Measurements from ENCODE around the gene LRTM2. TPM values are rescaled to one million over a fixed set of nuclear protein-coding genes. Genes with fewer than 3 reads are reported as not detected.

The LRTM2 gene
- total and polyA plus RNA-seq, 9 of the 15 experiments (the other 6 are each of a cell fraction or from before 2014, with no cell fraction given) = 0.09 TPM; not detected in 8

DNA sequence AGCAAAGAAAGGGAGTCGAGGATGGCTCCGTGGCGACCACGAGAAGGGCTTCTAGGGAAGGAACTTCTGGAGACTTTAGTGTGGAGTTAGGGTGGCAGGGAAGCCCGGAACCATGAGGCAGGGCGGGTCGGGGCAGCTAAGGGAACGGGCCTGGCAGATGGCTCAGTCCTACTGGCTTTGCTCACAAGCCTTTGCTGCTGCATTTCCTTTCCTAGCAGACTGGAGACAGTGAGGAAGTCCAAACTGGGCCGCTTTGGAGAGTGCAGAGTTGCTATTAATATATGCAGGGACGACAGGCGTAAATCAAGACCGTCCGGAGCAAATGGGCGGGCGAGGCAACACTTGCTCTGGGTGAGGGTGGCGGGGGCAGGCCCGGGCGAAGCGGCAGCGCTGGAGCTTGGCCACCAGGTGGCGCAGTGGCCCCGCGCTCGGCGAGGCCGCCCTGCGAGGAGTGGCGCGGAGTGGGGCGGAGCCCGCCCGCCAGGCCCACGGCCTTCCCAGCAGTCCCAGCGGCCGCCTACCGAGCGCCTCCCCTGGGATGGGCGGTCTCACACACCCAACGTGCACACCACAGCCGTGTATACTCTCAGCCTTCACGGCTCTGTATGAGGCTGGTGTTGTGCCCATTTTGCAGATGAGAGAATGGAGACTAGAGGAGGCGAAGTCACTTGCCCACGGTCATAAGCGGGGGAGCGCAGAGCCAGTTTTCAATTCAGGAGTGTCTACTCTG is 24.4 kb upstream of the LRTM2 start (continued):
- TF ChIP-seq NR4A1 (CRISPR knock-in tag; IDR thresholded peaks at IDR 0.05) = no peak
- no peak for TF ChIP-seq NR4A1 (tag; IDR thresholded peaks at IDR 0.05)
- TF ChIP-seq BRF1 (IDR thresholded peaks at IDR 0.05; ENCODE audit: borderline replicate concordance, extremely low read depth, insufficient read length) = no peak
- no peak for TF ChIP-seq SAP30 (IDR thresholded peaks at IDR 0.05; ENCODE audit: borderline replicate concordance, insufficient read depth, low read depth, low read length, poor library complexity, severe bottlenecking)
- peak; percentile 73 for TF ChIP-seq ZNF143 (CRISPR knock-in tag; IDR thresholded peaks at IDR 0.05)
- TF ChIP-seq, protein P1, sequence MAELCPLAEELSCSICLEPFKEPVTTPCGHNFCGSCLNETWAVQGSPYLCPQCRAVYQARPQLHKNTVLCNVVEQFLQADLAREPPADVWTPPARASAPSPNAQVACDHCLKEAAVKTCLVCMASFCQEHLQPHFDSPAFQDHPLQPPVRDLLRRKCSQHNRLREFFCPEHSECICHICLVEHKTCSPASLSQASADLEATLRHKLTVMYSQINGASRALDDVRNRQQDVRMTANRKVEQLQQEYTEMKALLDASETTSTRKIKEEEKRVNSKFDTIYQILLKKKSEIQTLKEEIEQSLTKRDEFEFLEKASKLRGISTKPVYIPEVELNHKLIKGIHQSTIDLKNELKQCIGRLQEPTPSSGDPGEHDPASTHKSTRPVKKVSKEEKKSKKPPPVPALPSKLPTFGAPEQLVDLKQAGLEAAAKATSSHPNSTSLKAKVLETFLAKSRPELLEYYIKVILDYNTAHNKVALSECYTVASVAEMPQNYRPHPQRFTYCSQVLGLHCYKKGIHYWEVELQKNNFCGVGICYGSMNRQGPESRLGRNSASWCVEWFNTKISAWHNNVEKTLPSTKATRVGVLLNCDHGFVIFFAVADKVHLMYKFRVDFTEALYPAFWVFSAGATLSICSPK (IDR thresholded peaks at IDR 0.05; ENCODE audit: borderline replicate concordance) = no peak
- no peak for TF ChIP-seq ZNF197 (CRISPR knock-in tag; IDR thresholded peaks at IDR 0.05; ENCODE audit: low read depth)
- no peak for TF ChIP-seq SMAD3 (CRISPR knock-in tag; conservative IDR thresholded peaks at IDR 0.05)
- TF ChIP-seq KDM4B (IDR thresholded peaks at IDR 0.05; ENCODE audit: borderline replicate concordance in 2 of 2, low read depth in 1 of 2) = no peak
- TF ChIP-seq ZNF232 (CRISPR knock-in tag; IDR thresholded peaks at IDR 0.05) = no peak
- no peak for TF ChIP-seq FOXA3 (CRISPR knock-in tag; conservative IDR thresholded peaks at IDR 0.05 in 1 of 2, IDR thresholded peaks at IDR 0.05 in 1 of 2)
- TF ChIP-seq ZNF785 (CRISPR knock-in tag; IDR thresholded peaks at IDR 0.05) = no peak
- TF ChIP-seq KDM2B (CRISPR knock-in tag; IDR thresholded peaks at IDR 0.05) = no peak
- TF ChIP-seq FOXJ3 (CRISPR knock-in tag; IDR thresholded peaks at IDR 0.05) = no peak
- TF ChIP-seq, protein P2, sequence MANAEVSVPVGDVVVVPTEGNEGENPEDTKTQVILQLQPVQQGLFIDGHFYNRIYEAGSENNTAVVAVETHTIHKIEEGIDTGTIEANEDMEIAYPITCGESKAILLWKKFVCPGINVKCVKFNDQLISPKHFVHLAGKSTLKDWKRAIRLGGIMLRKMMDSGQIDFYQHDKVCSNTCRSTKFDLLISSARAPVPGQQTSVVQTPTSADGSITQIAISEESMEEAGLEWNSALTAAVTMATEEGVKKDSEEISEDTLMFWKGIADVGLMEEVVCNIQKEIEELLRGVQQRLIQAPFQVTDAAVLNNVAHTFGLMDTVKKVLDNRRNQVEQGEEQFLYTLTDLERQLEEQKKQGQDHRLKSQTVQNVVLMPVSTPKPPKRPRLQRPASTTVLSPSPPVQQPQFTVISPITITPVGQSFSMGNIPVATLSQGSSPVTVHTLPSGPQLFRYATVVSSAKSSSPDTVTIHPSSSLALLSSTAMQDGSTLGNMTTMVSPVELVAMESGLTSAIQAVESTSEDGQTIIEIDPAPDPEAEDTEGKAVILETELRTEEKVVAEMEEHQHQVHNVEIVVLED (CRISPR knock-in tag; IDR thresholded peaks at IDR 0.05) = no peak
- peak; percentile 98 for TF ChIP-seq SMC3 (conservative IDR thresholded peaks at IDR 0.05; ENCODE audit: insufficient read depth, low read depth, low read length)
- peak; percentile 63 for TF ChIP-seq MEIS2 (IDR thresholded peaks at IDR 0.05; ENCODE audit: partially characterized antibody)
- peak; percentile 47 for TF ChIP-seq HCFC1 (IDR thresholded peaks at IDR 0.05; ENCODE audit: low read depth, low read length)
- TF ChIP-seq, protein P3, sequence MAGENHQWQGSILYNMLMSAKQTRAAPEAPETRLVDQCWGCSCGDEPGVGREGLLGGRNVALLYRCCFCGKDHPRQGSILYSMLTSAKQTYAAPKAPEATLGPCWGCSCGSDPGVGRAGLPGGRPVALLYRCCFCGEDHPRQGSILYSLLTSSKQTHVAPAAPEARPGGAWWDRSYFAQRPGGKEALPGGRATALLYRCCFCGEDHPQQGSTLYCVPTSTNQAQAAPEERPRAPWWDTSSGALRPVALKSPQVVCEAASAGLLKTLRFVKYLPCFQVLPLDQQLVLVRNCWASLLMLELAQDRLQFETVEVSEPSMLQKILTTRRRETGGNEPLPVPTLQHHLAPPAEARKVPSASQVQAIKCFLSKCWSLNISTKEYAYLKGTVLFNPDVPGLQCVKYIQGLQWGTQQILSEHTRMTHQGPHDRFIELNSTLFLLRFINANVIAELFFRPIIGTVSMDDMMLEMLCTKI (IDR thresholded peaks at IDR 0.05; ENCODE audit: partially characterized antibody) = no peak
- TF ChIP-seq ATF7 (IDR thresholded peaks at IDR 0.05) = 0 out of 2 replicates have a peak, but pooled peaks have one; percentile 35
- TF ChIP-seq, protein P4, sequence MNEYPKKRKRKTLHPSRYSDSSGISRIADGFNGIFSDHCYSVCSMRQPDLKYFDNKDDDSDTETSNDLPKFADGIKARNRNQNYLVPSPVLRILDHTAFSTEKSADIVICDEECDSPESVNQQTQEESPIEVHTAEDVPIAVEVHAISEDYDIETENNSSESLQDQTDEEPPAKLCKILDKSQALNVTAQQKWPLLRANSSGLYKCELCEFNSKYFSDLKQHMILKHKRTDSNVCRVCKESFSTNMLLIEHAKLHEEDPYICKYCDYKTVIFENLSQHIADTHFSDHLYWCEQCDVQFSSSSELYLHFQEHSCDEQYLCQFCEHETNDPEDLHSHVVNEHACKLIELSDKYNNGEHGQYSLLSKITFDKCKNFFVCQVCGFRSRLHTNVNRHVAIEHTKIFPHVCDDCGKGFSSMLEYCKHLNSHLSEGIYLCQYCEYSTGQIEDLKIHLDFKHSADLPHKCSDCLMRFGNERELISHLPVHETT (CRISPR knock-in tag; conservative IDR thresholded peaks at IDR 0.05 in 1 of 2, IDR thresholded peaks at IDR 0.05 in 1 of 2) = no peak

All from K562 (cell line).